K562 (cell line): ENCODE data around the gene KATNAL1. TPM values are rescaled to one million over a fixed set of nuclear protein-coding genes. Genes with fewer than 3 reads are reported as not detected.

Experiments
- ATAC-seq: fragments of 200-7000 bp; cut with Tn5 transposase; 3 replicates; pipeline ENCODE4 v1.9.1; 2020; ENCODE audit warnings: moderate library complexity
- BruUV-seq: library from RNA; stranded (reverse); fragments of 400-500 nt; replicated peaks from 2 replicates; lab custom pipeline; 2021; lab: Mats Ljungman, UMichigan
- CTCF ChIA-PET: fragments of 300-600 bp; formaldehyde crosslinking; extraction: SDS; loops from one replicate; lab custom pipeline; 2021; ENCODE audit warnings: low intra/inter-chr PET ratio; lab: Yijun Ruan, JAX
- POLR2A ChIA-PET: fragments of 300-600, 350-650 bp; sonication (Branson Sonifier 250); formaldehyde crosslinking; extraction: SDS; loops from one replicate; lab custom pipeline; 2021; ENCODE audit warnings: antibody characterized with exemption, inconsistent platforms; lab: Yijun Ruan, JAX
- DNase-seq, 4 experiments: peaks; one replicate each; pipeline versions ENCODE4 v3.0.0 to v3.0.0-alpha.2; 2011 to 2018; ENCODE audit warnings: low spot score in 3 of 4, mixed read lengths in 3 of 4; ENCODE audit errors: extremely low read depth in 1 of 4
- FAIRE-seq: peaks from 2 replicates; lab custom pipeline; 2011; peaks lifted over from hg19 to GRCh38; lab: Jason Lieb, UNC
- H2AFZ ChIP-seq: 2 replicates; pipeline ENCODE4 v1.6.0; 2011; ENCODE audit warnings: low read depth, low read length, control low read depth, inconsistent platforms
- H3K27ac ChIP-seq: fragments of 200-600 bp; 3 replicates; pipeline ENCODE4 v1.8.0; 2011; ENCODE audit warnings: low read depth, mild to moderate bottlenecking, control low read depth, inconsistent platforms, low read length, moderate library complexity, mixed read lengths; ENCODE audit errors: extremely low read depth
- H3K27me3 ChIP-seq, 2 experiments: fragments of 300-600 bp in 1 of 2; 2 replicates in 1 of 2; 3 replicates in 1 of 2; pipeline versions ENCODE4 v1.6.0 to v1.8.0; 2011; ENCODE audit warnings: inconsistent platforms in 2 of 2, low read length in 2 of 2, mild to moderate bottlenecking in 1 of 2, mixed read lengths in 1 of 2, moderate library complexity in 1 of 2; ENCODE audit not compliant: control insufficient read depth in 2 of 2, insufficient read depth in 2 of 2
- H3K36me3 ChIP-seq: fragments of 300-600 bp; 3 replicates; pipeline ENCODE4 v1.8.0; 2011; ENCODE audit warnings: mild to moderate bottlenecking, low read length, inconsistent platforms; ENCODE audit not compliant: control insufficient read depth, insufficient read depth
- H3K4me1 ChIP-seq, 2 experiments: fragments of 200-600 bp in 1 of 2; replicated peaks in 1 of 2; 2 replicates in 1 of 2; 3 replicates in 1 of 2; pipeline versions ENCODE4 v1.5.1 to v1.8.0; 2011; ENCODE audit warnings: inconsistent platforms in 2 of 2, low read length in 2 of 2, mild to moderate bottlenecking in 1 of 2, mixed read lengths in 1 of 2, moderate library complexity in 1 of 2; ENCODE audit not compliant: control insufficient read depth in 2 of 2, insufficient read depth in 2 of 2
- H3K4me2 ChIP-seq: 2 replicates; pipeline ENCODE4 v1.6.1; 2011; ENCODE audit warnings: low read length, control low read depth, inconsistent platforms, mixed read lengths; ENCODE audit not compliant: insufficient read depth
- H3K4me3 ChIP-seq: fragments of 200-600 bp; sonication (generic), shearing (Covaris generic); 2 replicates; pipeline ENCODE4 v1.5.1; 2016; ENCODE audit warnings: control low read depth, inconsistent platforms
- H3K79me2 ChIP-seq: fragments of 200-600 bp; 3 replicates; pipeline ENCODE4 v1.8.0; 2011; ENCODE audit warnings: low read length, inconsistent platforms; ENCODE audit not compliant: control insufficient read depth, insufficient read depth
- H3K9ac ChIP-seq, 2 experiments: 2 replicates each; pipeline versions ENCODE4 v1.6.0 to v1.6.1; 2011; ENCODE audit warnings: low read depth in 2 of 2, low read length in 2 of 2, control low read depth in 1 of 2, inconsistent platforms in 1 of 2, mild to moderate bottlenecking in 1 of 2, mixed read lengths in 1 of 2; ENCODE audit not compliant: insufficient read depth in 1 of 2
- H3K9me1 ChIP-seq: one replicate; pipeline ENCODE4 v1.6.0; 2011; ENCODE audit warnings: inconsistent platforms, mild to moderate bottlenecking, low read length, moderate library complexity; ENCODE audit not compliant: control insufficient read depth, insufficient read depth
- H3K9me3 ChIP-seq: replicated peaks from 2 replicates; pipeline ENCODE4 v1.5.1; 2011; ENCODE audit warnings: low read depth, low read length, inconsistent platforms; ENCODE audit not compliant: control insufficient read depth, insufficient read depth
- H4K20me1 ChIP-seq: replicated peaks from 2 replicates; pipeline ENCODE4 v1.6.1; 2011; ENCODE audit warnings: low read length, inconsistent platforms, mixed read lengths; ENCODE audit not compliant: control insufficient read depth, insufficient read depth
- FOXJ2 ChIP-seq: fragments of 200-800 bp; sonication (Bioruptor generic); IDR thresholded peaks from 2 replicates; pipeline ENCODE4 v1.6.1; 2016; ENCODE audit warnings: missing genetic modification characterization, missing compliant biosample characterization
- HIVEP1 ChIP-seq: fragments of 250-450 bp; sonication (Bioruptor Pico); IDR thresholded peaks from 2 replicates; pipeline ENCODE4 v1.4.0; 2020; ENCODE audit warnings: mild to moderate bottlenecking
- KLF16 ChIP-seq: IDR thresholded peaks from 2 replicates; pipeline ENCODE4 v1.6.1; 2016; ENCODE audit warnings: antibody characterized with exemption
- MCM3 ChIP-seq: fragments of 450-650 bp; IDR thresholded peaks from 2 replicates; pipeline ENCODE4 v1.6.1; 2016
- NR2F6 ChIP-seq: fragments of 450-650 bp; formaldehyde crosslinking; IDR thresholded peaks from 2 replicates; pipeline ENCODE4 v1.4.0; 2020; ENCODE audit warnings: mild to moderate bottlenecking
- SMARCA5 ChIP-seq: fragments of 450-650 bp; IDR thresholded peaks from 2 replicates; pipeline ENCODE4 v1.6.1; 2016
- TEAD2 ChIP-seq: fragments of 450-650 bp; IDR thresholded peaks from 2 replicates; pipeline ENCODE4 v1.6.1; 2016; ENCODE audit warnings: missing genetic modification characterization, control low read depth, missing compliant biosample characterization
- ZNF146 ChIP-seq: IDR thresholded peaks from one replicate; pipeline ENCODE4 v1.6.1; 2018; ENCODE audit warnings: missing compliant biosample characterization; ENCODE audit not compliant: unreplicated experiment
- ZNF445 ChIP-seq: fragments of 250-450 bp; sonication (Bioruptor Pico); IDR thresholded peaks from 2 replicates; pipeline ENCODE4 v1.4.0; 2020; ENCODE audit warnings: low read depth, mild to moderate bottlenecking, moderate library complexity
- WGBS: fragments of 100-300 bp; shearing (Covaris generic); methylation state at CpG from one replicate; pipeline ENCODE4 v1.1.6; 2016; ENCODE audit warnings: low coverage, mixed read lengths; ENCODE audit not compliant: insufficient coverage; ENCODE audit errors: missing lambda C conversion rate; 5-methylcytosine and 5-hydroxymethylcytosine counted together
- in situ Hi-C: fragments of 300-500 bp; cut with MboI; formaldehyde crosslinking; loops from 4 replicates; pipeline ENCODE4 v1.15.0; 2018; ENCODE audit warnings: inconsistent platforms, mixed read lengths
- intact Hi-C: fragments of 100-400 bp; cut with micrococcal nuclease; formaldehyde crosslinking; loops from 2 replicates; pipeline ENCODE4 v1.14.2; 2022
- polyA plus RNA-seq, 8 experiments: library from polyadenylated mRNA; depleted of rRNA in 4 of 8; stranded (reverse) in 5 of 8; unstranded in 3 of 8; fragments of >200 nt; fragmentation: Nextera tagmentation in 2 of 8; fragmentation: Illumina TruSeq in 1 of 8; extraction: Ambion mirVana in 2 of 8; extraction: Trizol in 1 of 8; gene quantifications; 2 replicates each; pipeline versions ENCODE4 v1.2.1 to v1.2.3, GENCODE V29; 2011 to 2014; ENCODE audit warnings: inconsistent platforms in 1 of 8, missing spikeins in 1 of 8
- total RNA-seq, 7 experiments: library from RNA; depleted of rRNA in 6 of 7; stranded (reverse); fragments of >200 nt in 6 of 7; fragmentation: Illumina TruSeq in 2 of 7; extraction: Trizol in 2 of 7; gene quantifications; 2 replicates each; pipeline versions ENCODE4 v1.2.1 to v1.2.3, GENCODE V29; 2011 to 2021; ENCODE audit warnings: low replicate concordance in 1 of 7

The KATNAL1 gene
- total and polyA plus RNA-seq, 9 of the 15 experiments (the other 6 are each of a cell fraction or from before 2014, with no cell fraction given) = 2.5 to 8.2 (median 5.5) TPM

- no peak overlapping the region for H3K4me2 ChIP-seq
- H3K9ac ChIP-seq = no peak overlapping the region
- no peaks in the 10 kb centered on the region for H3K4me1 ChIP-seq
- TF ChIP-seq HIVEP1 (CRISPR knock-in tag) (no peak), NR2F6 (CRISPR knock-in tag) (no peak), MCM3 (no peak), SMARCA5 (no peak), KLF16 (no peak), ZNF146 (no peak), TEAD2 (tag) (no peak), FOXJ2 (no peak), ZNF445 (no peak)
- H3K9me3 ChIP-seq = no peaks in the 10 kb centered on the region
- intact Hi-C loops = no loop called here
- ChIA-PET CTCF (no interaction called here), POLR2A (no interaction called here)
- no peak overlapping the region for H3K4me3 ChIP-seq
- ATAC-seq (no peak), FAIRE-seq (no peak), DNase-seq (no peak)
- no peaks in the 10 kb centered on the region for H3K9me1 ChIP-seq
- 76% methylated on average over 7 of the region's 7 CpGs for WGBS
- H3K36me3 ChIP-seq = no peaks in the 10 kb centered on the region; the same call in 2 of the 3 replicates
- H2AFZ ChIP-seq = no peak overlapping the region
- no peaks in the 10 kb centered on the region for H3K27me3 ChIP-seq
- H3K27ac ChIP-seq = no peak overlapping the region
- in situ Hi-C loops = no loop called here
- no peaks in the 10 kb centered on the region for H3K79me2 ChIP-seq
- H4K20me1 ChIP-seq = no peaks in the 10 kb centered on the region
- no TSS peak for BruUV-seq
Measured at GRCh38 chr13:30194906-30195305, 112.4 kb downstream of the KATNAL1 start.
